IPS DF 6.9 (cell line): ENCODE data around the gene CES3.

Experiments
- DNase-seq: peaks from one replicate; pipeline ENCODE4 v3.0.0-alpha.2; 2013; ENCODE audit warnings: low read depth, low spot score
- H3K27ac ChIP-seq: one replicate; pipeline ENCODE4 v1.5.1; 2013; ENCODE audit warnings: low read length, control low read depth
- H3K27me3 ChIP-seq: 2 replicates; pipeline ENCODE4 v1.6.1; 2013; ENCODE audit warnings: mild to moderate bottlenecking, low read length; ENCODE audit not compliant: control insufficient read depth, insufficient read depth
- H3K36me3 ChIP-seq: 2 replicates; pipeline ENCODE4 v1.6.1; 2013; ENCODE audit warnings: low read length; ENCODE audit not compliant: control insufficient read depth, insufficient read depth
- H3K4me1 ChIP-seq: 2 replicates; pipeline ENCODE4 v1.6.1; 2013; ENCODE audit warnings: low read length; ENCODE audit not compliant: control insufficient read depth, insufficient read depth
- H3K4me3 ChIP-seq: 2 replicates; pipeline ENCODE4 v1.5.1; 2013; ENCODE audit warnings: mild to moderate bottlenecking, low read length
- H3K9me3 ChIP-seq: 2 replicates; pipeline ENCODE4 v1.6.1; 2013; ENCODE audit warnings: low read length, inconsistent platforms; ENCODE audit not compliant: control insufficient read depth, insufficient read depth
- WGBS: extraction: QIAGEN DNeasy Blood & Tissue Kit; methylation state at CpG from one replicate; pipeline ENCODE4 v1.1.7; 2013; ENCODE audit warnings: mixed read lengths, missing lambda C conversion rate; ENCODE audit not compliant: insufficient read length, insufficient coverage; 5-methylcytosine and 5-hydroxymethylcytosine counted together

Gene CES3

GRCh38 chr16:67016143-67016542 lies 55.1 kb downstream of the CES3 start:
- H3K9me3 ChIP-seq = no peaks in the 10 kb centered on the region
- H3K27ac ChIP-seq = no peak overlapping the region
- H3K4me3 ChIP-seq = no peak overlapping the region
- DNase-seq = no peak
- no peaks in the 10 kb centered on the region; the same call in 1 of the 2 replicates for H3K4me1 ChIP-seq
- H3K36me3 ChIP-seq = no peaks in the 10 kb centered on the region
- H3K27me3 ChIP-seq = peaks cover 18% of the 10 kb centered on the region

DNA sequence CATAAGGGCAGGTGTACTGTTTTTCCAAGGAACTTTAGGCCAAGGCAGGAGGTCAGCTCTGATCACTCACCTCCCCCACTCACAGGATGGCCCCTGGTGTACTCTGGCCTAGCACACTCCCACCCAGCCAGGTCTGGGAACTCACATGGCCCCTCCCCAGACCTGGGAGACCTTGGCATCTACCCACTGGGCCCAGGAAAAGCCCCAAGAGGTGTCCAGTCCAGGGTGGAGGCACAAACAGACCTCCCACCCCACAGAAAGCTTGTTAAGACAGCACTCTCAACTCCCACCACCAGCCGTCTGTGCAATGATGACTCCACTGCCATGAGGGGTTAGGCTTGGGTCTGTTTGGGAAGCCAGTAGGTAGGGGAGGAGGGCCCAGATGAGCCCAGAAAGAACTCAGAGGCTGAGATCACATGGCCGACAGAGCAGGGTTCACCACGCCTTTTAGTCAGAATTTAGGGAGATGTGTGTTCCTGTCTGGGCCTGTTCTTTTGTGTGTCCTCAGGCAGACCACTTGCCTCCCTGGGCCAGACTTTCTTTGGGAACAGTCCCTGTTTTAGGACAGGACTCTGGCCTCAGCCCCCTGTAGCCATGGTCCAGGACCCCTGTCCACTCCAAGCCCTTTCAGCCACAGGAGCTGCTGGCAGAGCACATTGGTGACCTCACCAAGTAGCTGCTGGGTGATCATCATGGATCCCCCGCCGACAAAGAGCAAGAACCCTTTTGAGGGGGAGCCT lies 55.8 kb downstream of the CES3 start:
- DNase-seq = no peak
- Histone ChIP-seq H3K36me3 (no peaks in the 10 kb centered on the region), H3K27me3 (peaks cover 18% of the 10 kb centered on the region), H3K4me3 (no peak overlapping the region), H3K9me3 (no peaks in the 10 kb centered on the region), H3K4me1 (no peaks in the 10 kb centered on the region; the same call in 1 of the 2 replicates), H3K27ac (no peak overlapping the region)
- WGBS = no CpG with 5 or more reads among the region's 5 CpGs

- Histone ChIP-seq H3K4me3 (no peak overlapping the region), H3K9me3 (no peaks in the 10 kb centered on the region), H3K4me1 (no peaks in the 10 kb centered on the region; the same call in 1 of the 2 replicates), H3K36me3 (no peaks in the 10 kb centered on the region), H3K27me3 (peaks cover 18% of the 10 kb centered on the region), H3K27ac (no peak overlapping the region)
- DNase-seq = no peak
- no CpG with 5 or more reads among the region's 4 CpGs for WGBS
Observed at GRCh38 chr16:67017421-67017750, 56.3 kb downstream of the CES3 start.

DNA sequence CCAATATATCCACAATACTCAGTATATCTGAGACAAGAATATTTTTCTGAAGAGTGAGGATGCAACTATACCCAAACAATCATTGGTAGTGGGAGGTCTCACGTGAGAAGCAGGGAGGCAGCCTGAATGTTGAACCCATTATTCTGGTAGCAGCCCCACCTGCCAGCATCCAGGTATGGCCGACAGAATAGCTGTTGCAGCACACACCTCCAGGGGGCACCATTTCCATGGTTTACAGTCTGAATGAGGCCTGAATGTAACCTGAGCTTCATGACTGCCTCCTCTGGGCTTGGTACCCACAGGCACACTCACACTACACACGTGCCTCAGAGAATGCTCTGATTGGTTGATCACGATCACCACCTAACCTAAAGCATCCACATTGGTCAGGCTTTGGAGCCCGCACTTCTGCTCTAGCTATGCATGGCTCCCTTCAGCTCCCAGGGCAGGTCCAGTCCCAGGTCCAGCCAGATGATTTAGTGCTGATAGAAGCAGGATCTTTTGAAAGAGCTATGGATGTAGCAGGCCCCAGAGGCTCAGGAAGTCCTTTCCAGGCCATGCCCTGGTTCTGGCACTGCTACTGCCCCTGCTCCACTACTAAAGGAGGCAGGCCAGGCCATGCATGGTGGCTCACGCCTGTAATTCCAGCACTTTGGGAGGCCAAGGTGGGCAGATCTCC lies 56.9 kb downstream of the CES3 start:
- Histone ChIP-seq H3K36me3 (no peaks in the 10 kb centered on the region), H3K27me3 (peaks cover 17% of the 10 kb centered on the region), H3K4me3 (no peak overlapping the region), H3K4me1 (no peaks in the 10 kb centered on the region; the same call in 1 of the 2 replicates), H3K9me3 (no peaks in the 10 kb centered on the region), H3K27ac (no peak overlapping the region)
- DNase-seq = peak; percentile 96
- no CpG with 5 or more reads among the region's 6 CpGs for WGBS

DNA sequence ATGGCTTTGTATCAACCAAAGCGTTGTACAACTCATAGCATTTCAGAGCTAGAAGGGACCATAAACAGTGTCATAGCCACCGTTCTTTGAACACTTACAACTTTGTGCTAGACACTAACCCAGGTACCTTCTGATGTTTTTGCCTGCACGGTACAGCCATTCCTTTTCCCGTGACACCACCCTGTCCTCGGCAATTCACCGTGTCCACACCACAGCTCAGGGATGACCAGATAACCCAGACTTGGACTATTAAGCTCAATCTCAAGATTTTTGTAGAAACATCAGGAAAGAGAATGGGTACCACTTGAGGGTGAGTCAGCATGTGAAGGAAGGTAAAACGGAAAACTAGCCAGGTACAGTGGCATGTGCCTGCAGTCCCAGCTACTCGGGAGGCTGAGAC lies 58.1 kb downstream of the CES3 start:
- no peak for DNase-seq
- Histone ChIP-seq H3K9me3 (no peaks in the 10 kb centered on the region), H3K36me3 (no peaks in the 10 kb centered on the region), H3K27me3 (peaks cover 11% of the 10 kb centered on the region), H3K4me1 (no peaks in the 10 kb centered on the region; the same call in 1 of the 2 replicates), H3K4me3 (no peak overlapping the region), H3K27ac (no peak overlapping the region)
- WGBS = no CpG with 5 or more reads among the region's 8 CpGs

GRCh38 chr16:67021321-67021720 lies 60.3 kb downstream of the CES3 start:
- H3K4me1 ChIP-seq = no peaks in the 10 kb centered on the region
- H3K27me3 ChIP-seq = no peaks in the 10 kb centered on the region
- no peak overlapping the region for H3K27ac ChIP-seq
- no peaks in the 10 kb centered on the region for H3K36me3 ChIP-seq
- H3K4me3 ChIP-seq = no peak overlapping the region
- WGBS = no CpG with 5 or more reads among the region's 3 CpGs
- no peaks in the 10 kb centered on the region for H3K9me3 ChIP-seq
- no peak for DNase-seq

- H3K27me3 ChIP-seq = no peaks in the 10 kb centered on the region
- H3K36me3 ChIP-seq = no peaks in the 10 kb centered on the region
- no CpG with 5 or more reads among the region's 4 CpGs for WGBS
- H3K4me3 ChIP-seq = no peak overlapping the region
- no peaks in the 10 kb centered on the region for H3K9me3 ChIP-seq
- no peak overlapping the region for H3K27ac ChIP-seq
- DNase-seq = no peak
- no peaks in the 10 kb centered on the region for H3K4me1 ChIP-seq
Observed at GRCh38 chr16:67022531-67023214, 61.6 kb downstream of the CES3 start.

GRCh38 chr16:67023689-67024088 lies 62.6 kb downstream of the CES3 start:
- H3K4me1 ChIP-seq = no peaks in the 10 kb centered on the region
- H3K9me3 ChIP-seq = no peaks in the 10 kb centered on the region
- no peak for DNase-seq
- no peaks in the 10 kb centered on the region for H3K36me3 ChIP-seq
- H3K27me3 ChIP-seq = no peaks in the 10 kb centered on the region
- WGBS = no CpG with 5 or more reads among the region's 1 CpG
- no peak overlapping the region for H3K27ac ChIP-seq
- no peak overlapping the region for H3K4me3 ChIP-seq
